Measurements from ENCODE around the gene MAN1A1. TPM values are rescaled to one million over a fixed set of nuclear protein-coding genes. Genes with fewer than 3 reads are reported as not detected.

MAN1A1 gene
- total and polyA plus RNA-seq, 2 experiments from 2014 or later: 2.0 to 8.7 TPM

DNA sequence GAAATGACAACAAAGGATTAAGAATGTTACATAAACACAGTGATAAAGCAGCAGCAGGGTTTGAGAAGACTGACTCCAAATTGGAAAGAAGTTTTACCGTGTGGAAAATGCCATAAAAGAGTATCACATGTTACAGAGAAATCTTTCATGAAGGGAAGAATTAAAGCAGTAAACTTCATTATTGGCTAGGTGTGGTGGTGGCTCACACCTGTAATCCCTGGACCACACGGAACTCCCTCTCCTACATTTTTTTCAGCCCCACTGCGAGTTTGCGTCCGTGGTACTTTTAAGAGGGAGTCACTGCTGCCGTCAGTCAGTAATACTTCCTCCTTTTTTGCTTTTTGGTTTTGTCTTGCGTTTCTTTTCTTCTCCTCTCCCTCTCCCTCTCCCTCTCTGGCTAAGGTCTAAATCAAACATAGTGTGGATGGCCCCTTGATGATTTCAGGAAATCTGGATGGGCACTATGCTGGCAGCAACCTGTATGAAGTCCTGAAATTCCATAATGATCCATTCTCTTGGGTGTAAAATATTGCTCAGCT is 112.3 kb downstream of the MAN1A1 start:
- H3K79me2 ChIP-seq (replicated peaks; ENCODE audit: insufficient read depth): no peaks in the 10 kb centered on the region
- TF ChIP-seq STAT1 (IDR thresholded peaks at IDR 0.05; ENCODE audit: unreplicated experiment) (no peak), ETS1 (IDR thresholded peaks at IDR 0.05) (no peak), ZNF462 (CRISPR knock-in tag; IDR thresholded peaks at IDR 0.05) (no peak), NANOG (IDR thresholded peaks at IDR 0.05; ENCODE audit: borderline replicate concordance) (no peak), EZH2 (IDR thresholded peaks at IDR 0.05; ENCODE audit: low read depth, unreplicated experiment) (no peak), JUNB (IDR thresholded peaks at IDR 0.05; ENCODE audit: unreplicated experiment) (no peak), ZNF114 (CRISPR knock-in tag; IDR thresholded peaks at IDR 0.05) (no peak), CREB1 (CRISPR knock-in tag; IDR thresholded peaks at IDR 0.05; ENCODE audit: low read depth) (no peak), POLR2AphosphoS5 (IDR thresholded peaks at IDR 0.05; ENCODE audit: low read depth) (no peak), ZNF331 (CRISPR knock-in tag; IDR thresholded peaks at IDR 0.05; ENCODE audit: low read depth) (no peak), EZH2phosphoT487 (IDR thresholded peaks at IDR 0.05; ENCODE audit: unreplicated experiment) (no peak)
- TF ChIP-seq, protein P1, sequence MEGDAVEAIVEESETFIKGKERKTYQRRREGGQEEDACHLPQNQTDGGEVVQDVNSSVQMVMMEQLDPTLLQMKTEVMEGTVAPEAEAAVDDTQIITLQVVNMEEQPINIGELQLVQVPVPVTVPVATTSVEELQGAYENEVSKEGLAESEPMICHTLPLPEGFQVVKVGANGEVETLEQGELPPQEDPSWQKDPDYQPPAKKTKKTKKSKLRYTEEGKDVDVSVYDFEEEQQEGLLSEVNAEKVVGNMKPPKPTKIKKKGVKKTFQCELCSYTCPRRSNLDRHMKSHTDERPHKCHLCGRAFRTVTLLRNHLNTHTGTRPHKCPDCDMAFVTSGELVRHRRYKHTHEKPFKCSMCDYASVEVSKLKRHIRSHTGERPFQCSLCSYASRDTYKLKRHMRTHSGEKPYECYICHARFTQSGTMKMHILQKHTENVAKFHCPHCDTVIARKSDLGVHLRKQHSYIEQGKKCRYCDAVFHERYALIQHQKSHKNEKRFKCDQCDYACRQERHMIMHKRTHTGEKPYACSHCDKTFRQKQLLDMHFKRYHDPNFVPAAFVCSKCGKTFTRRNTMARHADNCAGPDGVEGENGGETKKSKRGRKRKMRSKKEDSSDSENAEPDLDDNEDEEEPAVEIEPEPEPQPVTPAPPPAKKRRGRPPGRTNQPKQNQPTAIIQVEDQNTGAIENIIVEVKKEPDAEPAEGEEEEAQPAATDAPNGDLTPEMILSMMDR (conservative IDR thresholded peaks at IDR 0.05; ENCODE audit: low read depth in 2 of 2): no peak
- TF ChIP-seq, protein P2, sequence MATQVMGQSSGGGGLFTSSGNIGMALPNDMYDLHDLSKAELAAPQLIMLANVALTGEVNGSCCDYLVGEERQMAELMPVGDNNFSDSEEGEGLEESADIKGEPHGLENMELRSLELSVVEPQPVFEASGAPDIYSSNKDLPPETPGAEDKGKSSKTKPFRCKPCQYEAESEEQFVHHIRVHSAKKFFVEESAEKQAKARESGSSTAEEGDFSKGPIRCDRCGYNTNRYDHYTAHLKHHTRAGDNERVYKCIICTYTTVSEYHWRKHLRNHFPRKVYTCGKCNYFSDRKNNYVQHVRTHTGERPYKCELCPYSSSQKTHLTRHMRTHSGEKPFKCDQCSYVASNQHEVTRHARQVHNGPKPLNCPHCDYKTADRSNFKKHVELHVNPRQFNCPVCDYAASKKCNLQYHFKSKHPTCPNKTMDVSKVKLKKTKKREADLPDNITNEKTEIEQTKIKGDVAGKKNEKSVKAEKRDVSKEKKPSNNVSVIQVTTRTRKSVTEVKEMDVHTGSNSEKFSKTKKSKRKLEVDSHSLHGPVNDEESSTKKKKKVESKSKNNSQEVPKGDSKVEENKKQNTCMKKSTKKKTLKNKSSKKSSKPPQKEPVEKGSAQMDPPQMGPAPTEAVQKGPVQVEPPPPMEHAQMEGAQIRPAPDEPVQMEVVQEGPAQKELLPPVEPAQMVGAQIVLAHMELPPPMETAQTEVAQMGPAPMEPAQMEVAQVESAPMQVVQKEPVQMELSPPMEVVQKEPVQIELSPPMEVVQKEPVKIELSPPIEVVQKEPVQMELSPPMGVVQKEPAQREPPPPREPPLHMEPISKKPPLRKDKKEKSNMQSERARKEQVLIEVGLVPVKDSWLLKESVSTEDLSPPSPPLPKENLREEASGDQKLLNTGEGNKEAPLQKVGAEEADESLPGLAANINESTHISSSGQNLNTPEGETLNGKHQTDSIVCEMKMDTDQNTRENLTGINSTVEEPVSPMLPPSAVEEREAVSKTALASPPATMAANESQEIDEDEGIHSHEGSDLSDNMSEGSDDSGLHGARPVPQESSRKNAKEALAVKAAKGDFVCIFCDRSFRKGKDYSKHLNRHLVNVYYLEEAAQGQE (IDR thresholded peaks at IDR 0.05; ENCODE audit: unreplicated experiment): no peak

More for the DNA sequence above, 112.3 kb downstream of the MAN1A1 start:
- Histone ChIP-seq H3K27me3 (ENCODE audit: insufficient read depth) (no peaks in the 10 kb centered on the region), H2AFZ (no peak overlapping the region), H3K9me2 (ENCODE audit: insufficient read depth) (no peaks in the 10 kb centered on the region), H3K36me3 (ENCODE audit: insufficient read depth) (no peaks in the 10 kb centered on the region), H3K4me2 (no peak overlapping the region), H3K27ac (ENCODE audit: low read depth) (no peak overlapping the region), H4K20me1 (replicated peaks; ENCODE audit: insufficient read depth) (no peaks in the 10 kb centered on the region), H3K4me1 (ENCODE audit: insufficient read depth) (peaks cover 24% of the 10 kb centered on the region), H3F3A (replicated peaks; ENCODE audit: low read depth) (no peaks in the 10 kb centered on the region), H3K4me3 (no peak overlapping the region)
- Mint-ChIP-seq H3K9me3 (peaks cover 5% of the 10 kb centered on the region), H3K27me3 (ENCODE audit: insufficient read depth, low read depth, poor library complexity) (no peaks in the 10 kb centered on the region), H3K4me3 (no peak overlapping the region), H3K27ac (no peak overlapping the region), H3K4me1 (peaks cover 21% of the 10 kb centered on the region), H3K36me3 (ENCODE audit: low read depth) (peaks cover 10% of the 10 kb centered on the region; the same call in 2 of the 3 replicates)
- DNase-seq (ENCODE audit: low spot score): peak; percentile 10
- ATAC-seq: no peak
